Peyer's patch (tissue), 4 donors: ENCODE data around the gene KCTD10. TPM values are rescaled to one million over a fixed set of nuclear protein-coding genes. Genes with fewer than 3 reads are reported as not detected.

Source experiments
- DNase-seq, 3 donors: peaks; one replicate each; pipeline ENCODE4 v3.0.0-alpha.2; 2017 to 2019
- H3K27ac ChIP-seq, 4 donors: fragments of 200-600 bp; sonication (generic); one replicate each; pipeline ENCODE4 v1.5.1; 2016 to 2019
- H3K27me3 ChIP-seq, 2 donors: fragments of 200-600 bp; sonication (generic); one replicate each; pipeline ENCODE4 v1.5.1; 2019
- H3K36me3 ChIP-seq, 3 donors: fragments of 200-600 bp; sonication (generic); one replicate each; pipeline ENCODE4 v1.5.1; 2016 to 2019
- H3K4me1 ChIP-seq, 4 donors: fragments of 200-600 bp; sonication (generic); one replicate each; pipeline ENCODE4 v1.5.1; 2016 to 2019
- H3K4me3 ChIP-seq, 4 donors: fragments of 200-600 bp; sonication (generic); 1 replicate in 3 of 4; 2 replicates in 1 of 4; pipeline ENCODE4 v1.5.1; 2016 to 2019; ENCODE audit warnings: mild to moderate bottlenecking in 1 of 4
- H3K9me3 ChIP-seq, 4 donors: fragments of 200-600 bp; sonication (generic); one replicate each; pipeline ENCODE4 v1.5.1; 2016 to 2019; ENCODE audit warnings: mild to moderate bottlenecking in 1 of 4
- CTCF ChIP-seq, 6 experiments: fragments of 450-650 bp in 4 of 6; fragments of 200-600 bp in 2 of 6; sonication (generic) in 1 of 6; IDR thresholded peaks; one replicate each; pipeline ENCODE4 v1.5.1; 2017 to 2019; ENCODE audit warnings: antibody characterized with exemption in 6 of 6, mild to moderate bottlenecking in 3 of 6, moderate library complexity in 1 of 6
- POLR2A ChIP-seq, 2 donors: fragments of 450-650 bp; IDR thresholded peaks; one replicate each; pipeline ENCODE4 v1.5.1; 2017; ENCODE audit warnings: antibody characterized with exemption in 2 of 2, mild to moderate bottlenecking in 2 of 2, moderate library complexity in 2 of 2
- total RNA-seq, 4 donors: library from RNA; depleted of rRNA; stranded (reverse); fragments of >200 nt; gene quantifications; one replicate each; pipeline ENCODE4 v1.1.0, GENCODE V29; 2016

Gene KCTD10
- total RNA-seq, 4 donors from 2014 or later, result 18.4 to 53.6 (median 28.8) TPM

DNA sequence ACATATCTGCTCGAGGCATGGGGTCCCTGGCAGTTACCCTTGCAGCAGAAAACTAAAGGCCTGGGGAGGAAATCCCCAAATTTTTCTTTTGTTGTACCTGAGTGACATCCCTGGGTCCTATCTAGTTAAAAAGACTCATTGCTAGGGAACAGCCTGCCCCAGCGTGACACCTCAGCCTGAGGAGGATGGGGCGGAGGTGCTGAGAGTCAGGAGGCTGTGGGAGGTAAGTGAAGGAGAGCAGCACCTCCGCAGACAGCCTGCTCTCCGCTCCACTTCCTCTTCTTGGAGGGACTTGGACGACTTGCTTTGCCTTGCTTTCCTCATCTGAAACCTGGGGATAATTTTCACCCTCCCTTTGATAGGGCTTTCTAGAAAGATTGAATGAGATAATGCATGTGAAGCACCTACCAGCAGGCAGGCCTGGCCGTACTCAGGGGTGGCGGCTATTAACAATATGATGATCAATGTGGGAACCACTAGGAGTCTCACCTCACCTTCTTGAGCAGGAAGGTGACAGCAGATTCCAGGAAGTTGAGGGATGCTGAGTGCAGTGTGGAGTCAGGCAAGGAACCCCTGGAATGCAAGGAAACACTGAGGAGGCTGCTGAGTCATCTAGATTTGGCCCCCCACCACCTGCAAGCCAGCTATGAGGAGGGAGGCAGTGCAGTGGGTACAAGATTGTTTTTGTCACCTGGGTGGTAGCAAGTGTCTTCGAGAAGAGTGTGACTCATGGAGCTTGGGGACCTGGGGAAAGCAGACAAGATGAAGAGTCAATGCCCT lies 23.5 kb upstream of the KCTD10 start:
- Histone ChIP-seq H3K9me3 (no peaks in the 10 kb centered on the region), H3K27ac (no peak overlapping the region), H3K4me1 (no peaks in the 10 kb centered on the region), H3K4me3 (no peak overlapping the region), H3K36me3 (peaks cover 0 to 96% (median 2%) of the 10 kb centered on the region in 3 donors), H3K27me3 (no peaks in the 10 kb centered on the region)
- TF ChIP-seq POLR2A (IDR thresholded peaks at IDR 0.05), result no peak
- no peak for TF ChIP-seq CTCF (IDR thresholded peaks at IDR 0.05)
- no peak for DNase-seq

DNA sequence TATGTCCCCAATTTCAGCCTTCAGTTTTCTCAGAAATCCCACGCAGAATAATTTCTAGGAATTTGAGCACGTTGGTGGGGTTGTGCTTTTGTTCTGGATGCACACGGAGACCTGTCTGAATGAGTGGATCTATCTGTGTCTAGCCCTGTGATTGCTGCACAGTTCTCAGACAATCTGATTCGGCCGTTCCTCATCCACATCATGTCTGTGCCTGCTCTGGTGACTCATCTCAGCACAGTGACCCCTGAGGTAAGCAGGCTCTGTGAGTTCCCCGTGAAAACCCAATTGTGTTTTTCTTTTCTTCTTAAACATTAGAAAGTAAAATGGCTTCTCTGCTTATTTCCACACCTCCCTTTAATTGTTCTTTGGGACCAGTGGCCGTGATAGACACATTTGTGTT lies 20.6 kb upstream of the KCTD10 start:
- H3K27ac ChIP-seq, result no peak overlapping the region
- no peaks in the 10 kb centered on the region for H3K27me3 ChIP-seq
- no peaks in the 10 kb centered on the region for H3K4me1 ChIP-seq
- no peaks in the 10 kb centered on the region for H3K9me3 ChIP-seq
- H3K4me3 ChIP-seq, result no peak overlapping the region
- TF ChIP-seq POLR2A (IDR thresholded peaks at IDR 0.05), result no peak
- TF ChIP-seq CTCF (IDR thresholded peaks at IDR 0.05), result no peak
- H3K36me3 ChIP-seq, result peaks cover 0 to 94% (median 0%) of the 10 kb centered on the region in 3 donors
- DNase-seq, result no peak

DNA sequence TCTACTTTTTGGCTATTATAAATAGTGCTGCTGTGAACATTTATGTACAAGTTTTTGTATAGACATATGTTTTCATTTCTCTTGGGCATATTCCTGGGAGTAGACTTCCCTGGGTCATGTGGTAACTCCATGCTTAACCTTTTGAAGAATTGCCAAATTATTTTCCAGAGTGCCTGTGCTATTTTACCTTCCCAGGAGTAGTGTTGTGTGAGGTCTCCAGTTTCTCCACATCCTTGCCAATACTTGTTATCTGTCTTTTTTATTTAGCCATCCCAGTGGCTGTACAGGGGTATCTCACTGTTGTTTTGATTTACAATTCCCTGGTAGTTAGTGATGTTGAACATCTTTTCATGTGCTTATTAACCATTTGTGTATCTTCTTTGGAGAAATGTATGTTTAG lies 19.2 kb upstream of the KCTD10 start:
- Histone ChIP-seq H3K4me1 (no peaks in the 10 kb centered on the region), H3K27ac (no peak overlapping the region), H3K4me3 (no peak overlapping the region), H3K36me3 (peaks cover 0 to 87% (median 0%) of the 10 kb centered on the region in 3 donors), H3K9me3 (no peaks in the 10 kb centered on the region), H3K27me3 (no peaks in the 10 kb centered on the region)
- no peak for DNase-seq
- TF ChIP-seq CTCF (IDR thresholded peaks at IDR 0.05) (no peak), POLR2A (IDR thresholded peaks at IDR 0.05) (no peak)

GRCh38 chr12:109495012-109495411 lies 17.9 kb upstream of the KCTD10 start:
- Histone ChIP-seq H3K4me3 (no peak overlapping the region), H3K9me3 (no peaks in the 10 kb centered on the region), H3K36me3 (peaks cover 0 to 85% (median 0%) of the 10 kb centered on the region in 3 donors), H3K27ac (no peak overlapping the region), H3K27me3 (no peaks in the 10 kb centered on the region), H3K4me1 (no peaks in the 10 kb centered on the region)
- no peak for DNase-seq
- TF ChIP-seq CTCF (IDR thresholded peaks at IDR 0.05) (no peak), POLR2A (IDR thresholded peaks at IDR 0.05) (no peak)

- Histone ChIP-seq H3K9me3 (no peaks in the 10 kb centered on the region), H3K4me3 (no peak overlapping the region), H3K27ac (no peak overlapping the region), H3K36me3 (peaks cover 0 to 85% (median 0%) of the 10 kb centered on the region in 3 donors), H3K4me1 (no peaks in the 10 kb centered on the region), H3K27me3 (no peaks in the 10 kb centered on the region)
- DNase-seq, result no peak
- TF ChIP-seq POLR2A (IDR thresholded peaks at IDR 0.05), result no peak
- TF ChIP-seq CTCF (IDR thresholded peaks at IDR 0.05), result no peak
These were observed 17.3 kb upstream of the KCTD10 start for GRCh38 chr12:109494348-109494881.
